ENCODE results near the gene CCM2L. TPM values are rescaled to one million over a fixed set of nuclear protein-coding genes. Genes with fewer than 3 reads are reported as not detected.

The CCM2L gene
- total and polyA plus RNA-seq, 12 donors, result 4.9 to 26.8 (median 7.9) TPM

GRCh38 chr20:31992086-31992485 lies 18.2 kb upstream of the CCM2L start:
- intact Hi-C loops (cut with DNase I), result no loop called here
- Histone ChIP-seq H3K9me3 (no peaks in the 10 kb centered on the region), H3K36me3 (no peaks in the 10 kb centered on the region), H3K4me1 (peaks cover 0 to 6% (median 0%) of the 10 kb centered on the region in 9 donors), H3K27me3 (peaks cover 0 to 39% (median 26%) of the 10 kb centered on the region in 7 donors), H3K4me3 (no peak overlapping the region), H3K27ac (no peak overlapping the region)
- DNase-seq (no peak), ATAC-seq (no peak)
- TF ChIP-seq CTCF (IDR thresholded peaks at IDR 0.05), result no peak
- 75 to 86% methylated on average over 2 of the region's 2 CpGs for WGBS, 2 donors

GRCh38 chr20:31996996-31997395 lies 13.2 kb upstream of the CCM2L start:
- Histone ChIP-seq H3K27ac (no peak overlapping the region), H3K27me3 (peaks cover 0 to 46% (median 26%) of the 10 kb centered on the region in 7 donors), H3K4me3 (no peak overlapping the region), H3K36me3 (no peaks in the 10 kb centered on the region), H3K9me3 (no peaks in the 10 kb centered on the region), H3K4me1 (peaks cover 0 to 15% (median 3%) of the 10 kb centered on the region in 9 donors)
- DNase-seq (no peak), ATAC-seq (no peak)
- WGBS, 2 donors, result 96 to 98% methylated on average over 18 of the region's 18 CpGs
- intact Hi-C loops (cut with DNase I), result no loop called here
- TF ChIP-seq CTCF (IDR thresholded peaks at IDR 0.05), result no peak

GRCh38 chr20:31998246-31998645 lies 12.0 kb upstream of the CCM2L start:
- Histone ChIP-seq H3K27ac (no peak overlapping the region), H3K9me3 (no peaks in the 10 kb centered on the region), H3K4me1 (peaks cover 0 to 15% (median 3%) of the 10 kb centered on the region in 9 donors), H3K4me3 (no peak overlapping the region), H3K27me3 (peaks cover 0 to 43% (median 26%) of the 10 kb centered on the region in 7 donors), H3K36me3 (no peaks in the 10 kb centered on the region)
- no peak for ATAC-seq
- whole genome bisulfite sequencing, 2 donors, result 62 to 69% methylated on average over 2 of the region's 2 CpGs
- no peak for DNase-seq
- intact Hi-C loops (cut with DNase I), result no loop called here
- TF ChIP-seq CTCF (IDR thresholded peaks at IDR 0.05), result no peak

GRCh38 chr20:32003325-32003724 lies 6.9 kb upstream of the CCM2L start:
- DNase-seq (no peak), ATAC-seq (no peak)
- intact Hi-C loops (cut with DNase I), result no loop called here
- Histone ChIP-seq H3K27me3 (no peaks in the 10 kb centered on the region), H3K9me3 (no peaks in the 10 kb centered on the region), H3K4me1 (peaks cover 0 to 44% (median 23%) of the 10 kb centered on the region in 9 donors), H3K4me3 (no peak overlapping the region), H3K27ac (no peak overlapping the region), H3K36me3 (no peaks in the 10 kb centered on the region)
- TF ChIP-seq CTCF (IDR thresholded peaks at IDR 0.05), result no peak
- 75 to 81% methylated on average over 2 of the region's 2 CpGs for WGBS, 2 donors

All from heart right ventricle (tissue), 16 donors.